AG10803 (cell line): ENCODE measurements around the gene RGS11.

ENCODE experiments used
- DNase-seq: peaks from one replicate; pipeline ENCODE4 v3.0.0; 2010; ENCODE audit warnings: low read depth
- H3K4me3 ChIP-seq: 2 replicates; pipeline ENCODE4 v1.5.1; 2011; ENCODE audit warnings: mild to moderate bottlenecking, low read length, control low read depth
- CTCF ChIP-seq: conservative IDR thresholded peaks from 2 replicates; pipeline ENCODE4 v1.5.1; 2011; ENCODE audit warnings: mild to moderate bottlenecking, low read length, control low read depth, inconsistent platforms

The RGS11 gene

GRCh38 chr16:275786-276232 lies at the start of gene RGS11:
TSS of gene RGS11 (minus strand) at chr16:275944. CDS start at chr16:275911, 33 bp downstream.
- no peak for DNase-seq
- peak within 1 kb of the TSS; percentile 53 for H3K4me3 ChIP-seq
- no peak for TF ChIP-seq CTCF

GRCh38 chr16:324451-325334 lies 48.9 kb upstream of the RGS11 start:
- H3K4me3 ChIP-seq = no peak overlapping the region
- TF ChIP-seq CTCF = no peak

GRCh38 chr16:324201-324450 lies 48.4 kb upstream of the RGS11 start:
- H3K4me3 ChIP-seq = no peak overlapping the region
- TF ChIP-seq CTCF = no peak

More at GRCh38 chr16:324451-325334, 48.9 kb upstream of the RGS11 start:
- no peak for DNase-seq

GRCh38 chr16:322476-323143 lies 46.9 kb upstream of the RGS11 start:
- no peak for TF ChIP-seq CTCF
- H3K4me3 ChIP-seq = no peak overlapping the region
- no peak for DNase-seq

More at GRCh38 chr16:324201-324450, 48.4 kb upstream of the RGS11 start:
- no peak for DNase-seq

GRCh38 chr16:321532-321931 lies 45.8 kb upstream of the RGS11 start:
- no peak for DNase-seq
- H3K4me3 ChIP-seq = no peak overlapping the region
- TF ChIP-seq CTCF = no peak

- no peak for TF ChIP-seq CTCF
- DNase-seq = no peak
- no peak overlapping the region for H3K4me3 ChIP-seq
These were observed 44.5 kb upstream of the RGS11 start for GRCh38 chr16:320206-320605.

GRCh38 chr16:318628-319027 lies 42.9 kb upstream of the RGS11 start:
- no peak for DNase-seq
- no peak for TF ChIP-seq CTCF
- H3K4me3 ChIP-seq = no peak overlapping the region
